Measurements from ENCODE around the gene C11orf91. TPM values are rescaled to one million over a fixed set of nuclear protein-coding genes. Genes with fewer than 3 reads are reported as not detected.
"Not testable (repeated sequence)": the region's sequence is repeated elsewhere in the genome, so short reads cannot be mapped to it uniquely, and the experiment has no call there.

C11orf91 gene
- total and polyA plus RNA-seq, 2 of the 4 experiments (the other 2 are of a cell fraction) = 0.10 TPM; not detected in 1

GRCh38 chr11:33661526-33661925, 39.1 kb downstream of the C11orf91 start:
- H3K79me1 ChIP-seq (ENCODE audit: low read depth in 1 of 2, low read length in 2 of 2); POLR2A ChIA-PET (ENCODE audit: unreplicated experiment); H3K56ac ChIP-seq (ENCODE audit: extremely low read depth, insufficient read depth, low read length); H3K9me1 ChIP-seq (ENCODE audit: insufficient read depth, low read length); H2BK5ac ChIP-seq (ENCODE audit: low read depth, low read length, poor library complexity, severe bottlenecking); in situ Hi-C loops (cut with MboI; ENCODE audit: low sequenced_read_pairs); H2AK9ac ChIP-seq (replicated peaks; ENCODE audit: low read depth, low read length, poor library complexity); H2BK120ac ChIP-seq (ENCODE audit: low read depth, low read length); dilution Hi-C loops (cut with HindIII; ENCODE audit: low sequenced_read_pairs, unreplicated experiment); H4K5ac ChIP-seq (ENCODE audit: low read depth, low read length); BruUV-seq (replicated peaks); H3K18ac ChIP-seq (ENCODE audit: low read depth, low read length); H3K4me1 ChIP-seq (ENCODE audit: control insufficient read depth, insufficient read depth, low read length); H3K36me3 ChIP-seq (ENCODE audit: control insufficient read depth, insufficient read depth, low read length); H3K27ac ChIP-seq (ENCODE audit: insufficient read depth, low read length); H3K27me3 ChIP-seq (ENCODE audit: control insufficient read depth, insufficient read depth, low read length); H3K14ac ChIP-seq (replicated peaks; ENCODE audit: low read depth, low read length); intact Hi-C loops (cut with micrococcal nuclease); H3K9ac ChIP-seq (ENCODE audit: low read depth, low read length); H3K4me2 ChIP-seq (ENCODE audit: low read depth, low read length); H4K20me1 ChIP-seq (ENCODE audit: insufficient read depth, low read length); H3K4me3 ChIP-seq (ENCODE audit: insufficient read depth, low read depth, low read length); DNase-seq; H2AK5ac ChIP-seq (ENCODE audit: low read depth, low read length); H2AFZ ChIP-seq (replicated peaks; ENCODE audit: low read length, poor library complexity); H3K4ac ChIP-seq (ENCODE audit: low read depth, low read length); H4K8ac ChIP-seq (ENCODE audit: low read depth in 2 of 2, low read length in 2 of 2); H4K91ac ChIP-seq (ENCODE audit: insufficient read depth, low read depth, low read length); ATAC-seq (ENCODE audit: low read depth); CTCF ChIA-PET; H2BK20ac ChIP-seq (ENCODE audit: low read depth, low read length); H2BK15ac ChIP-seq (ENCODE audit: low read depth, low read length); H3K23ac ChIP-seq (ENCODE audit: low read depth, low read length); H3K9me3 ChIP-seq (ENCODE audit: control insufficient read depth, insufficient read depth, low read length): not testable (repeated sequence)
- WGBS, 2 experiments (ENCODE audit: extremely low coverage in 2 of 2, insufficient read length in 1 of 2) = no CpG with 5 or more reads among the region's 7 CpGs

Data from IMR-90 (cell line).